Measurements from ENCODE around the gene HK3.

The HK3 gene, protein sequence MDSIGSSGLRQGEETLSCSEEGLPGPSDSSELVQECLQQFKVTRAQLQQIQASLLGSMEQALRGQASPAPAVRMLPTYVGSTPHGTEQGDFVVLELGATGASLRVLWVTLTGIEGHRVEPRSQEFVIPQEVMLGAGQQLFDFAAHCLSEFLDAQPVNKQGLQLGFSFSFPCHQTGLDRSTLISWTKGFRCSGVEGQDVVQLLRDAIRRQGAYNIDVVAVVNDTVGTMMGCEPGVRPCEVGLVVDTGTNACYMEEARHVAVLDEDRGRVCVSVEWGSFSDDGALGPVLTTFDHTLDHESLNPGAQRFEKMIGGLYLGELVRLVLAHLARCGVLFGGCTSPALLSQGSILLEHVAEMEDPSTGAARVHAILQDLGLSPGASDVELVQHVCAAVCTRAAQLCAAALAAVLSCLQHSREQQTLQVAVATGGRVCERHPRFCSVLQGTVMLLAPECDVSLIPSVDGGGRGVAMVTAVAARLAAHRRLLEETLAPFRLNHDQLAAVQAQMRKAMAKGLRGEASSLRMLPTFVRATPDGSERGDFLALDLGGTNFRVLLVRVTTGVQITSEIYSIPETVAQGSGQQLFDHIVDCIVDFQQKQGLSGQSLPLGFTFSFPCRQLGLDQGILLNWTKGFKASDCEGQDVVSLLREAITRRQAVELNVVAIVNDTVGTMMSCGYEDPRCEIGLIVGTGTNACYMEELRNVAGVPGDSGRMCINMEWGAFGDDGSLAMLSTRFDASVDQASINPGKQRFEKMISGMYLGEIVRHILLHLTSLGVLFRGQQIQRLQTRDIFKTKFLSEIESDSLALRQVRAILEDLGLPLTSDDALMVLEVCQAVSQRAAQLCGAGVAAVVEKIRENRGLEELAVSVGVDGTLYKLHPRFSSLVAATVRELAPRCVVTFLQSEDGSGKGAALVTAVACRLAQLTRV

DNA sequence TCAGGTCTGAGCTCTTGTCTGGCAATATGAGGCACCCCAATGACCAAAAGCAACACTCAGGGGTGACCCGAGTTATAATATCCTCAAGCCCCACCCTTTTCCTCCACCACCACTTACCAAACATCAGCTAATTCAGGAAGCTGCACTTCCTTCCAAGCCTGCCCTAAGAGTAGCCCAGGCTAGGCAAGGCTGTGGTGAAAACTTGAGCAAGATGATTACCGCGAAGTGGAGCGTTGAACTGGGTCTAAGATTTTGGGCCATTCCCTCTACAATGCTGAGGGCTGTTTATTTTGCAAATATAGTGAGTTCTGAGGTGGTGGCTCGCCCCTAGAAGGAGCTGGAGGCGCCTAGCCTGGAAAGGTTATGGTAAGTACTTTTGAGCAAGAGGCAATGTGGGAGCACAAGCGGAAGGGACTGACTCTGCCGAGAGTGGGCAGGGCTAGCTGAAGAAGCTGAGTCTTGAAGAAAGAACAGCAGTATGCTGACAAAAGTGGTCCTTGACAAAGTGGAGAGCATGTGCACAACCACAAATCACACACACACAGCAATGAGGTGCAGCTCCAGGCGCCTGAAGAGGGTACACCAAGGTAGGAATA is at the start of gene HK3:
TSS of gene HK3 (minus strand) at position 51 of the 596 bp plus-strand sequence. CDS start 3,187 bp downstream, outside the sequence.
- no peak for DNase-seq (ENCODE audit: low spot score)

GRCh38 chr5:176948458-176948857 is 49.3 kb upstream of the HK3 start:
- no peak for DNase-seq (ENCODE audit: low spot score)

GRCh38 chr5:176947847-176948246 is 48.7 kb upstream of the HK3 start:
- DNase-seq (ENCODE audit: low spot score): no peak

DNA sequence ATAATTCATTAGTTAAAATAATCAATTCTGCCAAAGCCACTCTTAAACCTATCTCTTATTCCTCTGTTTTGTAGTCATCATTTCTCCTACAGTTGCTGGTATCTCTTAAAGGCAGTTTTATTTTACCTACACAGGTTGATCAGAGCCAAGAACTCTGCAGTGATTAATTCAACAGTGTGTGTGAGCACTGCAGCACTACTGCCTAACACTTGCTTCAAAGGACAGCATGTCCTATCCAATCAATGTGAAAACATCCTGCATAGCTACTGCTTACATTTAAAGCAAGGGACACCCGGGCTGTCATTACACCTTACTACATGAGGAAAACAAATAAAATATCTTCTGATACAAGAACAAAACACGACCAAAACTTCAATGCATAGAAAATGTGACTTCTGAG is 45.1 kb upstream of the HK3 start:
- DNase-seq (ENCODE audit: low spot score): no peak

DNA sequence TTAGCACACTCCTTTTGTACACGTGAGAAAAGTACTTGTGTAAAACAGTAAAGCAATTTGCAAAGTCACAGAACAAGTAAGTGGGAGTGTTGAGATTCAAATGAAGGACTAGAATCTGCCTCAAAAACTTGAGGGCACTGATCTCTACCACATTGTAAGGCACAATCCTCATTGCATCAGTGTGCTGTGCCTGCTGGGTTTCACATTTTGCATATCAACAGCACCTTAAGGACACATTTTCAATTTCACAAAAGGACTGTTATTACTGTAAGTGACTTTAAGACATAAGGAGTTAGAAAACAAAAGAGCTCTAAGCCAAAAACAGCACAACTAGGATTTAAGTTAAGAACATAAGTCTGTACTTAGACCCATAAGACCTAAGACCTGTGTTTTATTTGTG is 44.7 kb upstream of the HK3 start:
- DNase-seq (ENCODE audit: low spot score): no peak

DNA sequence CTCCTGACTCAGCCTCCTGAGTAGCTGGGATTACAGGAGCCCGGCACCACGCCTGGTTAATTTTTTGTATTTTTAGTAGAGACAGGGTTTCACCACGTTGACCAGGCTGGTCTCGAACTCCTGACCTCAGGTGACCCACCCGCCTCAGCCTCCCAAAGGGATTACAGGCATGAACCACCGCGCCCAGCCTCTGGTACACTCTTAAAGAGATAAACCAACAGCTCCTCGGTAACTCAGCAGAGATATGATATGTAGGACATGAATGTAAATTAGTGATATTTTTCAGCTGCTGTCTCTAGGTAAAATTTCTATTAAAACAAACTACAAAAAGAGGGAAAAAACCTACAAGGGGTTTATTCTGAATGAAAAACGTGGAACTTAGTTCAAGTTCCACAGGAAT is 42.8 kb upstream of the HK3 start:
- DNase-seq (ENCODE audit: low spot score): no peak

DNA sequence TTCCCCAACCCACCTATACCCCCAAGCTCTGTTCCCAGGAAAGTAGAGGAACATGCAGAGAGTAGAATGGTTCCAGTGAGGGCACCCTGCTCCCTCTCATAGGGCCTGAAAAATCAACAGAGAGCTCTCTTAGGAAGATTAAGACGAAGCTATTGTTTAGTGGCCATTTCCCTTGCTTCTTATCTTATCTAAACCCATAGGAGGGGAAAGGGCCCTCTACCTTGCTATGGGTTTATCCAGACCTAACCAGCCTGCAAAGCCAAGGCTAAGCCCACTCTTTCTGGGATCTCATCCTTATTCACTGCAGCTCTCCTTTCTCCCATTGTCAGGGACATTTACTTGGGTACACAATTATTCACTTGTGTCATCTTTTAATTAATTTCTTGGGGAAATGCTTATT is 39.3 kb upstream of the HK3 start:
- DNase-seq (ENCODE audit: low spot score): no peak

GRCh38 chr5:176935017-176935416 is 35.9 kb upstream of the HK3 start:
- DNase-seq (ENCODE audit: low spot score): no peak

DNA sequence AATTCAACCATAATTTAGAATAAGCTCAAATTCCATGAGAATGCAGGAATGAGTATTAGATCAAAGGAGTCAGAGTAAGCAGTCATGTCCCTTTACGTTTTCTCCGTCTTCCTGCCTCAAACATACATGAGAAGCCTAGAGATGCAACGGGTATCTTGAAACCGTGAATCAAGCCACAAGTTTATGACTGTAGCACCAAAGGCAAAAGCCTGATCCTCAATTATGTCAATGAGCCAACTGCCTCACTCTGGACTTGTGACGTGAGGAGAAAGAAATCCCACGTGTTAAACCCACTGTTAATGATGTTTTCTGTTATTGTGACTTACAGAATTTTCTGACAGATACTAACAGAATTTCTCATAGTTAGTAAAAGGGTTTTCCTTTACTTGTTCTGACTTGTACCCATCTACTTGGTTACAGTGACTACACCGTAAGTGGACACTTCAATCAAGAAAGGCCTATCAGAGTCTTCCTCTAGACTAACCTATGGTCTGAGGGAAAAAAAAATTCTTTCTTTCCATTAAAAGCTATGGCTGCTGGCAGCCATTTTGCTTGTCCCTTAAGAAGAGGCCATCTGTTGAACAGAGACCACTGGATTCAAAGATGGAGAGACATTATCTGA is 35.3 kb upstream of the HK3 start:
- no peak for DNase-seq (ENCODE audit: low spot score)

DNA sequence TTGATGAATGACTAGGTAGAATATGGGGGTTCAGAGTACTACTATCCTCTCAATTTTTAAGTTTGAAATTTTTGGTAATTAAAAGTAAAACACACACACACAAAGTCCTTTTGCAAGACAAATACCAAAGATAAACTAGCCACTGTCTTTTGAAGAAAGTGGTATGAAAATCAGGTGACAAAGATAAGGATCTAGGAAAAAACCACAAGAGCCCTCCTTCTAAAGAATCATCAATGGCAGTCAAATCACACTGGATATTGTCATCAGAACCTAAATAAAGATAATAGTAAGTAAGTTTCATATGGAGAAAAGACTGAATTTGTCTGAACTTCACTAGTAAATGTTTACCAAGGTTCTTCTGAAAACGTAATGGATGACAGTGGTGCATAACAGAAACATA is 30.5 kb upstream of the HK3 start:
- no peak for DNase-seq (ENCODE audit: low spot score)

- no peak for DNase-seq (ENCODE audit: low spot score)
These were observed 28.4 kb upstream of the HK3 start for GRCh38 chr5:176927562-176927961.

DNA sequence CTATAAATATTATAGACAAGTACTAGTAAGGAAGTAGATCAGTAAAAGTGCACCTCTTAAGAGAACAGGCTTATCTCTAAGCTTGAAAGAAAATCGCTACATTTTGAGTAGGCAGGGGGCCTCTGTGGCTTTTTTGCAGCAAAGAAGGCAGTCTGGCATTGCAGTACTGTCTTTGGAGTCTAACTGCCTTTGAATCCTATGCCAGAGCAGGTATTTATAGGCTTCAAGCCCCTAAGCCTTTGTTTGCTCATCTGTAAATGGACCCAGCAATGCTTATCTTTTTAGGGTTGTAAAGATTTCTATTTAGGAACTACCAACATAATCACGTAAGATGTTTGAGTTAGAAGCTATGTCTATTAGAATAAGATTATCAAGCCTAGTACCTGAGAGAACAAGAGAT is 23.7 kb upstream of the HK3 start:
- DNase-seq (ENCODE audit: low spot score): no peak

DNA sequence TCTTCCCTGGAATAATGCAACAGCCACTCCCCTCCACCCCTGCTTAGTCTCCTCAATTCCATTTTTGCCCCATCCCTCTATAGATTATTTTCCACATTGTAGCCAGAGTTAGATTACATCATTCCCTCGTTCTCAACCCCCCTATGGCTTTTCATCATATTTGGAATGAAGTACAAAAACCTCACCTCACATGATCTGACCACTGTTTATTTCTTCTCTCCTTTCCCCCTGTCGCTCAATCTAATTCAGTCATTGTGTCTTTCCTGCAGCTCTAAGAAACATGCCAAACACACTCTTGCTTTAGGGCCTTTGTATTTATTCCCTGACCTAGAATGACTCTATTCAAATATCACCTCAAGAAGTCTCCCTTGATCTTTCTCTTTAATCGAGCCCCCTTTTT is 22.6 kb upstream of the HK3 start:
- DNase-seq (ENCODE audit: low spot score): no peak

DNA sequence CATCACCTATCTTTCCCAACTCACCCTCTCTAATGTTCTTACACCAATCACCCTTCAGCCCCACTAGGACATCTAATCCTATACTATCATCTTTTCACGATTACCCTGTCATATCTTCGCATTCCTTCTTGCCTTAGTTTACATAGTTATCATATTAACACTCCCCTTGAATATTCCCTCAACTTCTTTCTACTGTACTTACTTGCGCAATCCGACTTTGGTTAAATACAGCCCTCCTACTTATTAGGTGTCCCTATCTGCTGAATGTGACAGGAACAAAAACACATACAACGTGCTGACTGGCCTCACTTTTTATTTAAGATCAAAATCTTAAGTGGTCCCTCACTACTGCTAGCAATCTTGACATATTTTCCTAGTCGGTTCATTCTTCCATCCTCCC is 19.5 kb upstream of the HK3 start:
- no peak for DNase-seq (ENCODE audit: low spot score)

DNA sequence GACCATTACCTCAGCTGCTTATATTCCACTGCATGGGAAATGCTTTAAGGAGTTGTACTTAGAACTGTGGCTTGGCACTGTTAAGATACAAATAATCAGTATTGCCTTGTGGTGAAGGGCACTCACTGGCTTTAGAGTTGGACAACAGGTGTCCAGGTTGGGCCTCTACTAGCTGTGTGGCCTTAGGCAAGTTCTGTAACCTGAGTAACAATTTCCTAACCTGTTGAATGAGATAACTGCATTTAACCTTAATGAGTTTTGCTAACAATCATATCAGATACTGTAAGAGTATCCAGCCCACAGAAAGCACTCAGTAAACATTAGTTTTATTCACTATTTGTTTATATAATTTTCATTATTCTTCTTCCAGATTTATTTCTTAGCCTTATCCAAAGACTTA is 17.2 kb upstream of the HK3 start:
- no peak for DNase-seq (ENCODE audit: low spot score)

DNA sequence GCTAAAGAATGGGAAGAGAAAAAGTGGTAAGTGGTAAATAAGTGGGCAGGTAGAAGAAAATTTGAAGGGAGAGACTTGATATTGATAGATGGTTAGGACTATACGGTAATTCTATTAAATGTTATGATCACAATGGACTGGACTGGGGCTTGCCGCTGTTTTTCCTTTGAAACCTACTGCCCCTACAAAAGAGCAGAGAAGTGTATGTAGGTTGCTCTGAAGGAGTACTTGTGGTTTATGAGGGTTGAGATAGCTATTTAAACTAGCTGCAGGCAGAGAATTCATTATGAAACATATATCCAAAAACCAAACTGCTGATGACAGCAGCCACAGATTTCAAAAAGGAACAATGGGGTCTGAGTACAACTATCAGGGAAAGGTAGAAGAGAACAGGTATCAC is 16.8 kb upstream of the HK3 start:
- DNase-seq (ENCODE audit: low spot score): no peak

DNA sequence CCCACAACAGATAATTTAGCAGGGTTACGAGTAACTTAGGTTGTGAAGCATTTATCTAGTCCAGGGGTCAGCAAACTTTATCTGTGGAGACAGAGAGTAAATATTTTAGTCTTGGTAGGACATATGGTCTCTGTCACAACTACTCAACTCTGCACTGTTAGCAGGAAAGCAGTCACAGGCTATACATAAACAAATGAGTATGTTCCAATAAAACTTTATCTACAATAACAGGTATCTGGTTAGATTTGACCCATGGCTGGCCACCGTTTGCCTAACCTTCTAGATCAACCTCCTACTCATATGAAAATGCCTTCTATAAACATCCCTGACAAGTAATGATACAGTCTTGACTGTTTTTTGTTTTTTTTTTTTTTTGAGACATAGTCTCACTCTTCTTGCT is 13.0 kb upstream of the HK3 start:
- no peak for DNase-seq (ENCODE audit: low spot score)

DNA sequence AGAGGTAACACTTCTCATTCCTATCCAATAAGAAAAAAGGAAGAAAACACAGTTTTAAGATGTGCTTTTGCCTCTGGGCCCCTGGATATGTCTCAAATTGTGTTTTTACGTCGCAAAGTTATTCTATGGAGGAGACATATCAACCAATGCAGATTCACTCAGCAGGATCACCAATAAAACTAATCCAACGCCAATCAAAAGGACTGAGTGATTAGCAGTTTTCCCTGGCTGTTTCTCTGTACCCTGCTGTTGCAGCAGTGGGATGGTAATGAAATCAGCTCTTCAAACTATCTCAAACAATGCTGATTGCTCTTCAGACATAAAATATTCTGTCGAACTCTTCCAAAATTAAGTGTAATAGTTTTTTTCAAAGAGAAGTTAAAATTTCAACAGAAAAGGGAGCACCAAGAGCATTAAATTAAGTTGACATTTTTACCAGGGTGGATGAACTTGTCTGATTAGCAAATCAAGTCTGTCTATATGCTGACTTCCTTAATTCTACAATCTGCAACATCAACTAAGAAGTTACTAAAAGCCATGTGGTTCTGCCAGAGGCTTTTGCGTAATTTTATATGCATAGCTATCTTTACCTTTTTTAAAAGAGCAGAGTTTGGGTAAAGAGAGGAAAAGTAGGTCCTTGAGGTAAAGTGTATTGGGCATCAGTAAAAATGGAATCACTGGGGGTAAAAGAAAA is 9.7 kb upstream of the HK3 start:
- no peak for DNase-seq (ENCODE audit: low spot score)

GRCh38 chr5:176906796-176907195 is 7.7 kb upstream of the HK3 start:
- DNase-seq (ENCODE audit: low spot score): no peak

DNA sequence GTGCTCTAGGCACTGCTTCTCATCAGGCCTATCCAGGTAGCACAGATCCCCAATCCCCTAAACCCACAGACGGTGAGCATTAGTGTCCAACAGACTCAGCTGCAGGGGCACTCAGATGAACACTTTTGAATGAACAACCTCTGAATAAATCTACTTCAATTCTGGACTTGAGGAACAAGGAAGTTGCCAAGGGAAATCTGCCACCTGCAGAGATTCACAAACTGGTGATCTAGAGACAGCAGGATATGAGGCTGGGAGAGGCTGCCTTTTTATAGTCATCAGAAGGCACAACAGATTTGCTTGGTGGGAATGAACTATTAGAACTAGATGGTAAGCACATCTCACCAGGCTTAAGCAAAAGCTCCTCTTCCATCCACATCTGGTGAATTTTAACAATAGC is 7.0 kb upstream of the HK3 start:
- no peak for DNase-seq (ENCODE audit: low spot score)

DNA sequence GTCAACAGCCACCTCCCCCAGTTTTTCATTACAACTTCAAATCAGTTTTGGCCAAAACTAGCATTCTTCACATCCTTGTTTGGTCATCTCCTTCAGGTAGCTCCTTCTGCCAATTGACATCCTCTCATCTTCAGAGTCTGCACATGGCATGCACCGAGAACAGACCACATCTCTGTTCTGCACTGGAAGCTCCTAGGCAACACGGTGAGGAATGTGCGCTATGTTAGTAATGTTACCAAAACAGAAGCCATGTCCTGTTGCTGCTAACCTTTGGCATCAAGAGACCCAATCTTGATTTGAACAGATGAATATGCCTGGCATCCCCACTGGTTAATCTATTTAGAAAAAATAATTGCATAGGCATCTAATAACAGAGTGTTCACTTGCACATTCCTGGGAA is 5.1 kb upstream of the HK3 start:
- DNase-seq (ENCODE audit: low spot score): no peak
